ENCODE data around the gene SMAD6.
A peak's percentile ranks its signal among the peaks of the same experiment; 100 is the strongest.
"Not testable (repeated sequence)": the region's sequence is repeated elsewhere in the genome, so short reads cannot be mapped to it uniquely, and the experiment has no call there.

SMAD6 gene

GRCh38 chr15:66758217-66758616 is 56.2 kb downstream of the SMAD6 start:
- not testable (repeated sequence) for H3K27ac ChIP-seq (ENCODE audit: low read depth, low read length); H2AFZ ChIP-seq (ENCODE audit: low read length, unreplicated experiment); H3K4me3 ChIP-seq (ENCODE audit: low read depth, low read length); H3K27me3 ChIP-seq (ENCODE audit: insufficient read depth, low read length)
- peaks cover 18% of the 10 kb centered on the region for H3K36me3 ChIP-seq (ENCODE audit: insufficient read depth, low read length)
- H3K4me1 ChIP-seq (ENCODE audit: control insufficient read depth, insufficient read depth, low read length, unreplicated experiment): peaks cover 37% of the 10 kb centered on the region
- peaks cover 20% of the 10 kb centered on the region for H3K79me2 ChIP-seq (ENCODE audit: control insufficient read depth, insufficient read depth, low read length, unreplicated experiment)

DNA sequence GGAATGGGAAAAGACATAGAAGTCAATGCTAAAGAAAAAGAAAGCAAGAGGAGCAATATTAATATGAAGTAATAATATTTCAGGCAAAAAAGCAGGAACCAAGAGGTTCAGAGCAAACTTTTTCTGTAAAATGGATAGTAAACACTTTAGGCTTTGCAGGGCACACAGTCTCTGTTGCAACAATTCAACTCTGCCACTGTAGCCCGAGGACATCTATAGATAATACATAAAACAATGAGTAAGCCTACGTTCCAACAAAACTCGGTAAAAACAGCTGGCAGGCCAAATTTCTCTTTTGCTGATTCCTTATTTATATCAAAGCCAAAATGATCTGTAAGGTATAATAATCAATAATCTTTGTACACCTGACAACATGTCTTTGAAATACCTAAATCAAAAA is 56.8 kb downstream of the SMAD6 start:
- Histone ChIP-seq H3K36me3 (ENCODE audit: insufficient read depth, low read length) (peaks cover 18% of the 10 kb centered on the region), H3K4me1 (ENCODE audit: control insufficient read depth, insufficient read depth, low read length, unreplicated experiment) (peaks cover 37% of the 10 kb centered on the region), H3K79me2 (ENCODE audit: control insufficient read depth, insufficient read depth, low read length, unreplicated experiment) (peaks cover 23% of the 10 kb centered on the region), H3K4me3 (ENCODE audit: low read depth, low read length) (no peak overlapping the region), H2AFZ (ENCODE audit: low read length, unreplicated experiment) (no peak overlapping the region), H3K27me3 (ENCODE audit: insufficient read depth, low read length) (no peaks in the 10 kb centered on the region), H3K27ac (ENCODE audit: low read depth, low read length) (no peak overlapping the region)

GRCh38 chr15:66760097-66760967 is 58.3 kb downstream of the SMAD6 start:
- H3K4me3 ChIP-seq (ENCODE audit: low read depth, low read length): no peak overlapping the region
- peaks cover 38% of the 10 kb centered on the region for H3K4me1 ChIP-seq (ENCODE audit: control insufficient read depth, insufficient read depth, low read length, unreplicated experiment)
- peaks cover 4% of the 10 kb centered on the region for H3K36me3 ChIP-seq (ENCODE audit: insufficient read depth, low read length)
- H3K79me2 ChIP-seq (ENCODE audit: control insufficient read depth, insufficient read depth, low read length, unreplicated experiment): peaks cover 17% of the 10 kb centered on the region
- H2AFZ ChIP-seq (ENCODE audit: low read length, unreplicated experiment): no peak overlapping the region
- H3K27ac ChIP-seq (ENCODE audit: low read depth, low read length): peak overlapping the region; percentile 52
- no peaks in the 10 kb centered on the region for H3K27me3 ChIP-seq (ENCODE audit: insufficient read depth, low read length)

- Histone ChIP-seq H3K27me3 (ENCODE audit: insufficient read depth, low read length) (no peaks in the 10 kb centered on the region), H2AFZ (ENCODE audit: low read length, unreplicated experiment) (no peak overlapping the region), H3K4me1 (ENCODE audit: control insufficient read depth, insufficient read depth, low read length, unreplicated experiment) (peaks cover 45% of the 10 kb centered on the region), H3K27ac (ENCODE audit: low read depth, low read length) (peak overlapping the region; percentile 52), H3K79me2 (ENCODE audit: control insufficient read depth, insufficient read depth, low read length, unreplicated experiment) (peaks cover 14% of the 10 kb centered on the region), H3K4me3 (ENCODE audit: low read depth, low read length) (no peak overlapping the region), H3K36me3 (ENCODE audit: insufficient read depth, low read length) (no peaks in the 10 kb centered on the region)
Measured at GRCh38 chr15:66760968-66761725, 59.1 kb downstream of the SMAD6 start.

- H3K4me3 ChIP-seq (ENCODE audit: low read depth, low read length): no peak overlapping the region
- H3K36me3 ChIP-seq (ENCODE audit: insufficient read depth, low read length): no peaks in the 10 kb centered on the region
- no peak overlapping the region for H2AFZ ChIP-seq (ENCODE audit: low read length, unreplicated experiment)
- H3K27me3 ChIP-seq (ENCODE audit: insufficient read depth, low read length): no peaks in the 10 kb centered on the region
- H3K4me1 ChIP-seq (ENCODE audit: control insufficient read depth, insufficient read depth, low read length, unreplicated experiment): peaks cover 53% of the 10 kb centered on the region
- peak overlapping the region; percentile 52 for H3K27ac ChIP-seq (ENCODE audit: low read depth, low read length)
- peaks cover 10% of the 10 kb centered on the region for H3K79me2 ChIP-seq (ENCODE audit: control insufficient read depth, insufficient read depth, low read length, unreplicated experiment)
Measured at GRCh38 chr15:66761726-66762595, 59.9 kb downstream of the SMAD6 start.

- Histone ChIP-seq H3K36me3 (ENCODE audit: insufficient read depth, low read length) (no peaks in the 10 kb centered on the region), H3K4me1 (ENCODE audit: control insufficient read depth, insufficient read depth, low read length, unreplicated experiment) (peaks cover 58% of the 10 kb centered on the region), H3K27ac (ENCODE audit: low read depth, low read length) (peak overlapping the region; percentile 52; the same call in 1 of the 2 replicates), H3K79me2 (ENCODE audit: control insufficient read depth, insufficient read depth, low read length, unreplicated experiment) (peaks cover 17% of the 10 kb centered on the region), H3K4me3 (ENCODE audit: low read depth, low read length) (no peak overlapping the region; the same call in 1 of the 2 replicates), H2AFZ (ENCODE audit: low read length, unreplicated experiment) (no peak overlapping the region), H3K27me3 (ENCODE audit: insufficient read depth, low read length) (no peaks in the 10 kb centered on the region)
Measured at GRCh38 chr15:66763186-66764071, 61.4 kb downstream of the SMAD6 start.

DNA sequence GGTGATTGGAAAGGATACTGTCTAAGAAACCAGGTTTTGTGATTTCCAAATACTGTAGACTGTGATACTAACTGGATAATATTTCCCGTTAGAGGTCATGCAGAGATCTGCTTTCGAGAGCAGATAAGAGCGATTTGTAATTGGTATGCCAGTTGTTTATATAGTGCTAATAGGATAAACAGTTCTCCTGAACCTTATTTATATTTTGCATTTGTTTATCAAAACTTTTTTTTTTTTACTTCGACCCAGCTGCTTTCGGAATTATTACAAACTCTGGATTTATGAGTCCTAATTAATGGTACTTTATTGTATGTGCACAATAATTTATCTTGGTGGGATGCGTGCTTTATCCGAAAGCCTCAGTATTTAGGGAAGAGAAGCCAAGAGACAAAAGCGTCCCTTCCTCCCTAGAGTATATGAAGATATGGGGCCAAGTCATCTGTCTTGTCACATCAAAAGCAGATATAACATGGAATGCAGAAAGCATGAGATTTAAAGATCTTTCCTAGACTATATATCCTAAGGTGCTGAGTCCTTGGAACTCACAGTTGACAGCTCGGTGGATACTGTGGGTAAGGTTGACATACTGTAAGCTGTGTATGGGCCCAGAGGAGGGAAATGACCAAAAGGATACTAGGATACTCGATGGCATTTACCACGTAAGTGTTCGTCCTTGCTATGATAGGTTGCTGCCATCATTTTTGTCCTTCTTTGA is 62.2 kb downstream of the SMAD6 start:
- H2AFZ ChIP-seq (ENCODE audit: low read length, unreplicated experiment): no peak overlapping the region
- no peak overlapping the region for H3K4me3 ChIP-seq (ENCODE audit: low read depth, low read length)
- H3K36me3 ChIP-seq (ENCODE audit: insufficient read depth, low read length): no peaks in the 10 kb centered on the region
- no peak overlapping the region for H3K27ac ChIP-seq (ENCODE audit: low read depth, low read length)
- no peaks in the 10 kb centered on the region for H3K27me3 ChIP-seq (ENCODE audit: insufficient read depth, low read length)
- peaks cover 24% of the 10 kb centered on the region for H3K79me2 ChIP-seq (ENCODE audit: control insufficient read depth, insufficient read depth, low read length, unreplicated experiment)
- H3K4me1 ChIP-seq (ENCODE audit: control insufficient read depth, insufficient read depth, low read length, unreplicated experiment): peaks cover 58% of the 10 kb centered on the region

DNA sequence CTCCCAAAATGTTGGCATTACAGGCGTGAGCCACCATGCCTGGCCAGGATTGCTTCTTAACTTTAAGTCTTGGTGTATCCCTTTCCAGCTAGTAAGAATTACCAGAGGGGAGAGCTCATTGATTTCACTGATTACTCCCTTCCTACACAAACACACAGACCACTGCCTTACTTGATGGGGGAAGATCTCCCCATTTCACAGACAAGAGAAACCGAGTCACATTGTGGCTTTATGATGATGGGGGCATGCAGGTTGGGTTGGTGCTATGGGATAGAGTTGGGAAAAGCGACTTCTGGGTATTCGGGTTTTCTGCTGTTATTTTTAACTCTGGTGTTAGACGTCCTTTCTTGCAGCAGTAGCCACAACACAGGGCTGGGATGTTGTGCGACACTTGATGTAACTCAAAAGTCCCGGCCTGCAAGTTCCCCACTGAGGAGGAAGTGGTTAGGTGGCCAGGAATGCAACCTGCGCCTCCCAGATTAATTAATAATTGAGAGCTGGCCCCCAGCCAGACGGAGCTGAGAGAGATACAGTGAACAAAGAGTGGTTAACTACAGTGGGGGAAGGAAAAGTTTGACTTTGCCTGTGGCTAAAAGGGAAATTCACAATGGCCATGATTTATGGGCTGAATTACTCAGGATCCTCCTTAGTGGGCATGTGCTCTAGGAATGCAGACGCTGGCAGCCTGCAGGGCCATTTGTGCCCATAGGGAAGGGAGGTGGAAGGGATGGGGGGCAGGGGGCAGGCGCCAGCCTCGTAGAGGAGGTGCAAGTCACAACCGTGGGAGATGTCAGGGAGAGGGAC is 63.6 kb downstream of the SMAD6 start:
- Histone ChIP-seq H2AFZ (ENCODE audit: low read length, unreplicated experiment) (no peak overlapping the region), H3K4me3 (ENCODE audit: low read depth, low read length) (no peak overlapping the region), H3K79me2 (ENCODE audit: control insufficient read depth, insufficient read depth, low read length, unreplicated experiment) (peaks cover 24% of the 10 kb centered on the region), H3K36me3 (ENCODE audit: insufficient read depth, low read length) (no peaks in the 10 kb centered on the region), H3K27ac (ENCODE audit: low read depth, low read length) (no peak overlapping the region), H3K27me3 (ENCODE audit: insufficient read depth, low read length) (no peaks in the 10 kb centered on the region), H3K4me1 (ENCODE audit: control insufficient read depth, insufficient read depth, low read length, unreplicated experiment) (peaks cover 60% of the 10 kb centered on the region)

All from ACC112 (cell line).